HepG2 (cell line): ENCODE measurements around the gene FOXN3. TPM values are rescaled to one million over a fixed set of nuclear protein-coding genes. Genes with fewer than 3 reads are reported as not detected.

Experiments used
- ATRX ChIP-seq: sonication (generic); formaldehyde crosslinking; IDR thresholded peaks from 2 replicates; pipeline ENCODE4 v1.4.0; 2020; ENCODE audit warnings: missing genetic modification reagents, borderline replicate concordance
- BCL6 ChIP-seq: IDR thresholded peaks from 2 replicates; pipeline ENCODE4 v1.6.1; 2016; ENCODE audit warnings: missing genetic modification reagents, missing compliant biosample characterization
- CREM ChIP-seq, 2 experiments: sonication (generic) in 1 of 2; formaldehyde crosslinking in 1 of 2; IDR thresholded peaks; 2 replicates each; pipeline versions ENCODE4 v1.4.0 to v1.6.1; 2016 to 2020; ENCODE audit warnings: antibody characterized with exemption in 1 of 2, mild to moderate bottlenecking in 1 of 2, missing genetic modification reagents in 1 of 2
- ELK4 ChIP-seq: sonication (generic); formaldehyde crosslinking; IDR thresholded peaks from 2 replicates; pipeline ENCODE4 v1.9.0; 2021; ENCODE audit warnings: missing genetic modification reagents, borderline replicate concordance
- FLYWCH1 ChIP-seq: sonication (generic); formaldehyde crosslinking; IDR thresholded peaks from 2 replicates; pipeline ENCODE4 v1.8.1; 2023; ENCODE audit warnings: mild to moderate bottlenecking, missing genetic modification reagents
- GMEB2 ChIP-seq: IDR thresholded peaks from 2 replicates; pipeline ENCODE4 v1.6.1; 2016; ENCODE audit warnings: missing biosample characterization, missing genetic modification reagents, low read depth
- HOXA3 ChIP-seq: sonication (generic); formaldehyde crosslinking; IDR thresholded peaks from 2 replicates; pipeline ENCODE4 v1.5.0; 2020; ENCODE audit warnings: missing genetic modification reagents
- KDM4B ChIP-seq: sonication (generic); formaldehyde crosslinking; IDR thresholded peaks from 2 replicates; pipeline ENCODE4 v1.4.0; 2020; ENCODE audit warnings: missing genetic modification reagents
- LCORL ChIP-seq, 2 experiments: fragments of 450-650 bp in 1 of 2; sonication (generic) in 1 of 2; formaldehyde crosslinking in 1 of 2; IDR thresholded peaks; 2 replicates each; pipeline versions ENCODE4 v1.5.0 to v1.6.1; 2017 to 2020; ENCODE audit warnings: antibody characterized with exemption in 1 of 2, missing genetic modification reagents in 1 of 2
- NFIB ChIP-seq: sonication (generic); formaldehyde crosslinking; IDR thresholded peaks from 2 replicates; pipeline ENCODE4 v1.9.0; 2021; ENCODE audit warnings: missing genetic modification reagents, mild to moderate bottlenecking, borderline replicate concordance
- NFKBIZ ChIP-seq: IDR thresholded peaks from 2 replicates; pipeline ENCODE4 v1.6.1; 2018; ENCODE audit warnings: missing genetic modification reagents, missing compliant biosample characterization
- SCMH1 ChIP-seq: sonication (generic); formaldehyde crosslinking; IDR thresholded peaks from 2 replicates; pipeline ENCODE4 v1.9.0; 2021; ENCODE audit warnings: missing genetic modification reagents, mild to moderate bottlenecking, borderline replicate concordance
- SIX4 ChIP-seq: sonication (generic); formaldehyde crosslinking; IDR thresholded peaks from 2 replicates; pipeline ENCODE4 v1.4.0; 2020; ENCODE audit warnings: missing genetic modification reagents
- SOX13 ChIP-seq, 3 experiments: fragments of 450-650 bp in 1 of 3; sonication (generic) in 1 of 3; formaldehyde crosslinking in 1 of 3; IDR thresholded peaks in 2 of 3; conservative IDR thresholded peaks in 1 of 3; 2 replicates each; pipeline versions ENCODE4 v1.5.0 to v1.6.1; 2016 to 2020; ENCODE audit warnings: antibody characterized with exemption in 1 of 3, mild to moderate bottlenecking in 1 of 3, missing compliant biosample characterization in 1 of 3, missing genetic modification reagents in 1 of 3, moderate library complexity in 1 of 3
- SP5 ChIP-seq: IDR thresholded peaks from 2 replicates; pipeline ENCODE4 v1.6.1; 2016; ENCODE audit warnings: low read depth, borderline replicate concordance
- ZFYVE20 ChIP-seq: sonication (generic); formaldehyde crosslinking; IDR thresholded peaks from 2 replicates; pipeline ENCODE4 v1.8.0; 2023; ENCODE audit warnings: low read depth, mild to moderate bottlenecking, moderate library complexity, missing genetic modification reagents, borderline replicate concordance
- ZNF275 ChIP-seq: sonication (generic); formaldehyde crosslinking; IDR thresholded peaks from 2 replicates; pipeline ENCODE4 v1.8.0; 2022; ENCODE audit warnings: missing genetic modification reagents, mild to moderate bottlenecking, inconsistent platforms, borderline replicate concordance
- ZNF331 ChIP-seq: sonication (generic); formaldehyde crosslinking; IDR thresholded peaks from 2 replicates; pipeline ENCODE4 v1.4.0; 2020; ENCODE audit warnings: missing genetic modification reagents
- ZNF343 ChIP-seq: sonication (generic); formaldehyde crosslinking; IDR thresholded peaks from 2 replicates; pipeline ENCODE4 v1.4.0; 2020; ENCODE audit warnings: mild to moderate bottlenecking, missing genetic modification reagents
- ZNF549 ChIP-seq: sonication (generic); formaldehyde crosslinking; IDR thresholded peaks from 2 replicates; pipeline ENCODE4 v1.5.0; 2020; ENCODE audit warnings: missing genetic modification reagents
- ZNF580 ChIP-seq: IDR thresholded peaks from 2 replicates; pipeline ENCODE4 v1.6.1; 2016; ENCODE audit warnings: low read depth, borderline replicate concordance
- ZNF788 ChIP-seq: sonication (generic); formaldehyde crosslinking; IDR thresholded peaks from 2 replicates; pipeline ENCODE4 v1.5.0; 2020; ENCODE audit warnings: mild to moderate bottlenecking, missing genetic modification reagents, borderline replicate concordance
- ZNF839 ChIP-seq: sonication (generic); formaldehyde crosslinking; IDR thresholded peaks from 2 replicates; pipeline ENCODE4 v1.4.0; 2020; ENCODE audit warnings: missing genetic modification reagents, mild to moderate bottlenecking, borderline replicate concordance
- ZZZ3 ChIP-seq: sonication (generic); formaldehyde crosslinking; IDR thresholded peaks from 2 replicates; pipeline ENCODE4 v1.4.0; 2020; ENCODE audit warnings: missing genetic modification reagents, mild to moderate bottlenecking, borderline replicate concordance
- polyA plus RNA-seq, 8 experiments: library from polyadenylated mRNA; depleted of rRNA in 3 of 8; stranded (reverse) in 7 of 8; unstranded in 1 of 8; fragments of >200 nt; fragmentation: Illumina TruSeq in 4 of 8; extraction: Trizol in 4 of 8; gene quantifications; 2 replicates each; pipeline versions ENCODE4 v1.2.1 to v1.2.3, GENCODE V29; 2011 to 2016; ENCODE audit warnings: low read depth in 4 of 8, missing spikeins in 1 of 8, mixed read lengths in 1 of 8; ENCODE audit not compliant: insufficient read depth in 1 of 8
- total RNA-seq, 5 experiments: library from RNA; depleted of rRNA; stranded (reverse); fragments of >200 nt; fragmentation: Illumina TruSeq; extraction: Trizol; gene quantifications; 2 replicates each; pipeline ENCODE4 v1.2.3, GENCODE V29; 2016; ENCODE audit warnings: low read depth in 1 of 5

The FOXN3 gene
- total and polyA plus RNA-seq, 2 of the 13 experiments (the other 11 are each of a cell fraction or from before 2014, with no cell fraction given): 32.4 to 70.2 TPM

GRCh38 chr14:89351516-89352404, 65.3 kb downstream of the FOXN3 start (continued):
- no peak for TF ChIP-seq ZFYVE20 (CRISPR knock-in tag)
- peak; percentile 96; the same call in 1 of the 2 replicates for TF ChIP-seq NFKBIZ
- peak; percentile 94 for TF ChIP-seq BCL6 (CRISPR knock-in tag)
- peak; percentile 25; the same call in 1 of the 2 replicates for TF ChIP-seq ZNF343 (CRISPR knock-in tag)
- TF ChIP-seq ZNF580 (CRISPR knock-in tag): peak; percentile 38; the same call in 1 of the 2 replicates
- TF ChIP-seq ZNF549 (CRISPR knock-in tag): no peak
- no peak for TF ChIP-seq NFIB (CRISPR knock-in tag)
- no peak for TF ChIP-seq ZZZ3 (CRISPR knock-in tag)
- 0 out of 2 replicates have a peak, but pooled peaks have one; percentile 47 for TF ChIP-seq ZNF331 (CRISPR knock-in tag)
- no peak for TF ChIP-seq FLYWCH1 (CRISPR knock-in tag)
- TF ChIP-seq CREM (IDR thresholded peaks at IDR 0.05): peak; percentile 97
- TF ChIP-seq CREM (CRISPR knock-in tag; IDR thresholded peaks at IDR 0.05): no peak
- TF ChIP-seq ZNF275: peak; percentile 43; the same call in 1 of the 2 replicates
- TF ChIP-seq ZNF788 (CRISPR knock-in tag): peak; percentile 81; the same call in 1 of the 2 replicates
- peak; percentile 92 for TF ChIP-seq SP5 (CRISPR knock-in tag)
- TF ChIP-seq ZNF839: no peak
- no peak for TF ChIP-seq KDM4B
- TF ChIP-seq SIX4 (CRISPR knock-in tag): peak; percentile 71
- no peak for TF ChIP-seq SCMH1 (CRISPR knock-in tag)
- TF ChIP-seq SOX13 (IDR thresholded peaks at IDR 0.05): peak; percentile 92
- peak in 1 of 2 experiments; percentile 90; a peak in 2 of 4 replicates for TF ChIP-seq SOX13 (CRISPR knock-in tag; conservative IDR thresholded peaks at IDR 0.05 in 1 of 2, IDR thresholded peaks at IDR 0.05 in 1 of 2)
- TF ChIP-seq ELK4: no peak
- TF ChIP-seq LCORL (IDR thresholded peaks at IDR 0.05): no peak
- no peak; the same call in 1 of the 2 replicates for TF ChIP-seq LCORL (CRISPR knock-in tag; IDR thresholded peaks at IDR 0.05)
- no peak for TF ChIP-seq GMEB2 (CRISPR knock-in tag)
- TF ChIP-seq ATRX (CRISPR knock-in tag): no peak
- peak; percentile 22; the same call in 1 of the 2 replicates for TF ChIP-seq HOXA3 (CRISPR knock-in tag)
